Liver (tissue), 9 donors: ENCODE data around the gene KCNMA1. TPM values are rescaled to one million over a fixed set of nuclear protein-coding genes. Genes with fewer than 3 reads are reported as not detected.

Experiments
- DNase-seq: peaks from one replicate; pipeline ENCODE4 v3.0.0-alpha.2; 2017; ENCODE audit warnings: low spot score
- H3K27ac ChIP-seq, 2 donors: one replicate each; pipeline ENCODE4 v1.7.0; 2013; ENCODE audit warnings: inconsistent platforms in 2 of 2, low read length in 2 of 2, control low read depth in 1 of 2, low read depth in 1 of 2, mild to moderate bottlenecking in 1 of 2
- H3K27me3 ChIP-seq, 4 donors: one replicate each; pipeline versions ENCODE4 v1.6.1 to v1.7.0; 2013; ENCODE audit warnings: low read length in 3 of 4, inconsistent platforms in 1 of 4, mild to moderate bottlenecking in 1 of 4, moderate library complexity in 1 of 4; ENCODE audit not compliant: control insufficient read depth in 4 of 4, insufficient read depth in 4 of 4
- H3K36me3 ChIP-seq, 4 donors: one replicate each; pipeline versions ENCODE4 v1.6.1 to v1.7.0; 2013; ENCODE audit warnings: low read length in 3 of 4, mild to moderate bottlenecking in 3 of 4, low read depth in 1 of 4, moderate library complexity in 1 of 4; ENCODE audit not compliant: control insufficient read depth in 4 of 4, insufficient read depth in 3 of 4
- H3K4me1 ChIP-seq, 4 donors: one replicate each; pipeline versions ENCODE4 v1.6.1 to v1.7.0; 2013; ENCODE audit warnings: low read length in 3 of 4, mild to moderate bottlenecking in 3 of 4, moderate library complexity in 1 of 4; ENCODE audit not compliant: control insufficient read depth in 4 of 4, insufficient read depth in 4 of 4
- H3K4me3 ChIP-seq, 3 donors: one replicate each; pipeline versions ENCODE4 v1.6.1 to v1.7.0; 2013; ENCODE audit warnings: low read length in 3 of 3, control low read depth in 1 of 3, low read depth in 1 of 3, mild to moderate bottlenecking in 1 of 3
- H3K9ac ChIP-seq, 2 donors: one replicate each; pipeline ENCODE4 v1.7.0; 2013; ENCODE audit warnings: low read length in 2 of 2, mild to moderate bottlenecking in 2 of 2, moderate library complexity in 2 of 2, control low read depth in 1 of 2, low read depth in 1 of 2
- H3K9me3 ChIP-seq, 4 donors: one replicate each; pipeline versions ENCODE4 v1.6.1 to v1.7.0; 2013; ENCODE audit warnings: low read length in 3 of 4; ENCODE audit not compliant: control insufficient read depth in 4 of 4
- ATF3 ChIP-seq: IDR thresholded peaks from 2 replicates; pipeline ENCODE4 v1.6.1; 2016; ENCODE audit warnings: antibody characterized with exemption
- EGR1 ChIP-seq, 2 donors: IDR thresholded peaks; 2 replicates each; pipeline ENCODE4 v1.6.1; 2016 to 2018; ENCODE audit warnings: antibody characterized with exemption in 2 of 2, low read depth in 2 of 2
- FOXA1 ChIP-seq: IDR thresholded peaks from 2 replicates; pipeline ENCODE4 v1.6.1; 2016; ENCODE audit warnings: antibody characterized with exemption
- FOXA2 ChIP-seq: IDR thresholded peaks from 2 replicates; pipeline ENCODE4 v1.6.1; 2016; ENCODE audit warnings: antibody characterized with exemption
- GABPA ChIP-seq, 2 donors: IDR thresholded peaks in 1 of 2; conservative IDR thresholded peaks in 1 of 2; 2 replicates each; pipeline ENCODE4 v1.6.1; 2016; ENCODE audit warnings: antibody characterized with exemption in 2 of 2, mild to moderate bottlenecking in 1 of 2, moderate library complexity in 1 of 2
- HNF4A ChIP-seq, 2 donors: conservative IDR thresholded peaks; 2 replicates each; pipeline ENCODE4 v1.6.1; 2016; ENCODE audit warnings: antibody characterized with exemption in 2 of 2, mild to moderate bottlenecking in 2 of 2
- HNF4G ChIP-seq: IDR thresholded peaks from 2 replicates; pipeline ENCODE4 v1.6.1; 2016; ENCODE audit warnings: antibody characterized with exemption
- JUND ChIP-seq, 2 donors: IDR thresholded peaks; 2 replicates each; pipeline ENCODE4 v1.6.1; 2016; ENCODE audit warnings: antibody characterized with exemption in 2 of 2
- NR2F2 ChIP-seq: IDR thresholded peaks from 2 replicates; pipeline ENCODE4 v1.6.1; 2016; ENCODE audit warnings: antibody characterized with exemption
- RAD21 ChIP-seq, 2 donors: IDR thresholded peaks; 2 replicates each; pipeline ENCODE4 v1.6.1; 2016; ENCODE audit warnings: antibody characterized with exemption in 2 of 2, mild to moderate bottlenecking in 2 of 2
- RXRA ChIP-seq, 2 donors: IDR thresholded peaks; 2 replicates each; pipeline ENCODE4 v1.6.1; 2017 to 2018; ENCODE audit warnings: antibody characterized with exemption in 2 of 2, mild to moderate bottlenecking in 1 of 2
- SP1 ChIP-seq: IDR thresholded peaks from 2 replicates; pipeline ENCODE4 v1.6.1; 2018; ENCODE audit warnings: antibody characterized with exemption, mild to moderate bottlenecking
- TAF1 ChIP-seq: conservative IDR thresholded peaks from 2 replicates; pipeline ENCODE4 v1.6.1; 2016; ENCODE audit warnings: antibody characterized with exemption, mild to moderate bottlenecking
- YY1 ChIP-seq: IDR thresholded peaks from 2 replicates; pipeline ENCODE4 v1.6.1; 2016; ENCODE audit warnings: antibody characterized with exemption, mild to moderate bottlenecking
- ZBTB33 ChIP-seq: IDR thresholded peaks from 2 replicates; pipeline ENCODE4 v1.6.1; 2016; ENCODE audit warnings: antibody characterized with exemption
- WGBS: extraction: QIAGEN DNeasy Blood & Tissue Kit; methylation state at CpG from one replicate; pipeline ENCODE4 v1.1.7; 2013; 5-methylcytosine and 5-hydroxymethylcytosine counted together
- polyA plus RNA-seq, 2 donors: library from polyadenylated mRNA; stranded (reverse) in 1 of 2; unstranded in 1 of 2; fragments of 200-250 nt in 1 of 2; fragments of >200 nt in 1 of 2; fragmentation: Nextera tagmentation in 1 of 2; extraction: Ambion mirVana in 1 of 2; gene quantifications; one replicate each; pipeline versions ENCODE4 v1.2.1 to v1.2.3, GENCODE V29; 2013 to 2015
- total RNA-seq, 2 donors: library from RNA; depleted of rRNA; stranded (reverse); fragments of >200 nt; gene quantifications; one replicate each; pipeline ENCODE4 v1.2.3, GENCODE V29; 2014
- TF ChIP-seq, protein P1 (sequence below): IDR thresholded peaks from 2 replicates; pipeline ENCODE4 v1.6.1; 2016; ENCODE audit warnings: antibody characterized with exemption
- TF ChIP-seq, protein P2 (sequence below): IDR thresholded peaks from 2 replicates; pipeline ENCODE4 v1.6.1; 2016; ENCODE audit warnings: antibody characterized with exemption, mild to moderate bottlenecking
- donor health status: healthy.
- donor health status: healthy.
- donor health status: healthy.
- donor health status: healthy.
- donor health status: healthy.

The KCNMA1 gene
- total and polyA plus RNA-seq, 4 donors = 2.5 to 9.7 (median 4.7) TPM

GRCh38 chr10:77315496-77316129 is 322.0 kb downstream of the KCNMA1 start:
- no peak for DNase-seq
- H3K4me3 ChIP-seq = no peak overlapping the region
- H3K4me1 ChIP-seq = no peaks in the 10 kb centered on the region
- no peak for TF ChIP-seq EGR1 (IDR thresholded peaks at IDR 0.05; ENCODE audit: low read depth in 2 of 2)
- TF ChIP-seq RAD21 (IDR thresholded peaks at IDR 0.05) = no peak
- TF ChIP-seq RXRA (IDR thresholded peaks at IDR 0.05) = no peak
- TF ChIP-seq YY1 = no peak
- no peak for TF ChIP-seq NR2F2
- no peak for TF ChIP-seq FOXA1
- TF ChIP-seq, protein P1, sequence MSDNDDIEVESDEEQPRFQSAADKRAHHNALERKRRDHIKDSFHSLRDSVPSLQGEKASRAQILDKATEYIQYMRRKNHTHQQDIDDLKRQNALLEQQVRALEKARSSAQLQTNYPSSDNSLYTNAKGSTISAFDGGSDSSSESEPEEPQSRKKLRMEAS = no peak
- no peak for TF ChIP-seq FOXA2
- H3K9me3 ChIP-seq = no peaks in the 10 kb centered on the region
- no peak overlapping the region for H3K9ac ChIP-seq
- no peaks in the 10 kb centered on the region for H3K36me3 ChIP-seq
- no peaks in the 10 kb centered on the region for H3K27me3 ChIP-seq
- H3K27ac ChIP-seq = no peak overlapping the region
- 97% methylated on average over 1 of the region's 1 CpG for WGBS

- TF ChIP-seq TAF1 (no peak), NR2F2 (no peak), HNF4A (conservative IDR thresholded peaks at IDR 0.05) (no peak), SP1 (no peak), YY1 (no peak), JUND (IDR thresholded peaks at IDR 0.05) (no peak), ATF3 (no peak), EGR1 (IDR thresholded peaks at IDR 0.05; ENCODE audit: low read depth in 2 of 2) (no peak), RAD21 (IDR thresholded peaks at IDR 0.05) (no peak)
- TF ChIP-seq, protein P2, sequence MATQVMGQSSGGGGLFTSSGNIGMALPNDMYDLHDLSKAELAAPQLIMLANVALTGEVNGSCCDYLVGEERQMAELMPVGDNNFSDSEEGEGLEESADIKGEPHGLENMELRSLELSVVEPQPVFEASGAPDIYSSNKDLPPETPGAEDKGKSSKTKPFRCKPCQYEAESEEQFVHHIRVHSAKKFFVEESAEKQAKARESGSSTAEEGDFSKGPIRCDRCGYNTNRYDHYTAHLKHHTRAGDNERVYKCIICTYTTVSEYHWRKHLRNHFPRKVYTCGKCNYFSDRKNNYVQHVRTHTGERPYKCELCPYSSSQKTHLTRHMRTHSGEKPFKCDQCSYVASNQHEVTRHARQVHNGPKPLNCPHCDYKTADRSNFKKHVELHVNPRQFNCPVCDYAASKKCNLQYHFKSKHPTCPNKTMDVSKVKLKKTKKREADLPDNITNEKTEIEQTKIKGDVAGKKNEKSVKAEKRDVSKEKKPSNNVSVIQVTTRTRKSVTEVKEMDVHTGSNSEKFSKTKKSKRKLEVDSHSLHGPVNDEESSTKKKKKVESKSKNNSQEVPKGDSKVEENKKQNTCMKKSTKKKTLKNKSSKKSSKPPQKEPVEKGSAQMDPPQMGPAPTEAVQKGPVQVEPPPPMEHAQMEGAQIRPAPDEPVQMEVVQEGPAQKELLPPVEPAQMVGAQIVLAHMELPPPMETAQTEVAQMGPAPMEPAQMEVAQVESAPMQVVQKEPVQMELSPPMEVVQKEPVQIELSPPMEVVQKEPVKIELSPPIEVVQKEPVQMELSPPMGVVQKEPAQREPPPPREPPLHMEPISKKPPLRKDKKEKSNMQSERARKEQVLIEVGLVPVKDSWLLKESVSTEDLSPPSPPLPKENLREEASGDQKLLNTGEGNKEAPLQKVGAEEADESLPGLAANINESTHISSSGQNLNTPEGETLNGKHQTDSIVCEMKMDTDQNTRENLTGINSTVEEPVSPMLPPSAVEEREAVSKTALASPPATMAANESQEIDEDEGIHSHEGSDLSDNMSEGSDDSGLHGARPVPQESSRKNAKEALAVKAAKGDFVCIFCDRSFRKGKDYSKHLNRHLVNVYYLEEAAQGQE = no peak
- 85% methylated on average over 13 of the region's 13 CpGs for WGBS
- DNase-seq = no peak
These were observed 324.4 kb downstream of the KCNMA1 start for GRCh38 chr10:77313066-77313750.

GRCh38 chr10:77311186-77311585 is 326.4 kb downstream of the KCNMA1 start:
- no peak overlapping the region for H3K4me3 ChIP-seq
- no peaks in the 10 kb centered on the region for H3K36me3 ChIP-seq
- DNase-seq = no peak
- peaks cover 0 to 7% (median 4%) of the 10 kb centered on the region in 4 donors for H3K4me1 ChIP-seq
- WGBS = 79% methylated on average over 2 of the region's 2 CpGs
- no peak overlapping the region for H3K9ac ChIP-seq
- H3K27me3 ChIP-seq = no peaks in the 10 kb centered on the region
- no peaks in the 10 kb centered on the region for H3K9me3 ChIP-seq
- no peak overlapping the region for H3K27ac ChIP-seq
- TF ChIP-seq GABPA (IDR thresholded peaks at IDR 0.05 in 1 of 2, conservative IDR thresholded peaks at IDR 0.05 in 1 of 2) (no peak), FOXA1 (no peak), RAD21 (IDR thresholded peaks at IDR 0.05) (no peak), ATF3 (no peak), ZBTB33 (no peak), EGR1 (IDR thresholded peaks at IDR 0.05; ENCODE audit: low read depth in 2 of 2) (no peak), HNF4G (no peak), HNF4A (conservative IDR thresholded peaks at IDR 0.05) (no peak)
- TF ChIP-seq, protein P2 = no peak

More at GRCh38 chr10:77313066-77313750, 324.4 kb downstream of the KCNMA1 start:
- Histone ChIP-seq H3K4me1 (no peaks in the 10 kb centered on the region), H3K27ac (no peak overlapping the region), H3K9me3 (no peaks in the 10 kb centered on the region), H3K27me3 (no peaks in the 10 kb centered on the region), H3K9ac (no peak overlapping the region), H3K36me3 (no peaks in the 10 kb centered on the region), H3K4me3 (no peak overlapping the region)
